Endothelial cell of umbilical vein (primary cell): ENCODE results near the gene JDP2. TPM values are rescaled to one million over a fixed set of nuclear protein-coding genes. Genes with fewer than 3 reads are reported as not detected.

Experiments used
- BruUV-seq: library from RNA; stranded (reverse); fragments of 400-500 nt; replicated peaks from 2 replicates; lab custom pipeline; 2021; lab: Mats Ljungman, UMichigan
- CTCF ChIA-PET: fragments of 300-600, 350-600 bp; sonication (Branson Sonifier 250); formaldehyde crosslinking; loops from one replicate; lab custom pipeline; 2021; ENCODE audit warnings: antibody characterized with exemption, inconsistent platforms; lab: Charles Lee
- POLR2A ChIA-PET: fragments of 300-600, 350-600 bp; sonication (Branson Sonifier 250); formaldehyde crosslinking; loops from one replicate; lab custom pipeline; 2021; ENCODE audit warnings: antibody characterized with exemption, inconsistent platforms; lab: Charles Lee
- DNase-seq: peaks from one replicate; pipeline ENCODE4 v3.0.0-alpha.2; 2011; ENCODE audit warnings: low read depth, low spot score
- FAIRE-seq: peaks from 2 replicates; lab custom pipeline; 2011; peaks lifted over from hg19 to GRCh38; lab: Jason Lieb, UNC
- H2AFZ ChIP-seq: 2 replicates; pipeline ENCODE4 v1.6.0; 2012; ENCODE audit warnings: low read depth, low read length, control low read depth, inconsistent platforms
- H3K27ac ChIP-seq: 2 replicates; pipeline ENCODE4 v1.5.1; 2011; ENCODE audit warnings: low read depth, mild to moderate bottlenecking, control low read depth, low read length, moderate library complexity; ENCODE audit not compliant: insufficient read depth
- H3K27me3 ChIP-seq, 2 experiments: 2 replicates each; pipeline versions ENCODE4 v1.6.0 to v1.6.1; 2011; ENCODE audit warnings: low read length in 2 of 2, mixed read lengths in 1 of 2; ENCODE audit not compliant: control insufficient read depth in 2 of 2, insufficient read depth in 2 of 2
- H3K36me3 ChIP-seq, 2 experiments: 2 replicates in 1 of 2; 3 replicates in 1 of 2; pipeline ENCODE4 v1.5.1; 2011; ENCODE audit warnings: low read length in 2 of 2, mild to moderate bottlenecking in 1 of 2, moderate library complexity in 1 of 2; ENCODE audit not compliant: control insufficient read depth in 2 of 2, insufficient read depth in 2 of 2; ENCODE audit errors: extremely low read depth in 1 of 2
- H3K4me1 ChIP-seq: 3 replicates; pipeline ENCODE4 v1.5.1; 2011; ENCODE audit warnings: mild to moderate bottlenecking, low read length; ENCODE audit not compliant: control insufficient read depth, insufficient read depth; ENCODE audit errors: extremely low read depth
- H3K4me2 ChIP-seq: 2 replicates; pipeline ENCODE4 v1.6.1; 2011; ENCODE audit warnings: low read length, control low read depth, mixed read lengths; ENCODE audit not compliant: insufficient read depth
- H3K4me3 ChIP-seq, 3 experiments: fragments of 200-600 bp in 1 of 3; sonication (generic), shearing (Covaris generic) in 1 of 3; replicated peaks in 1 of 3; 2 replicates each; pipeline ENCODE4 v1.5.1; 2011 to 2016; ENCODE audit warnings: control low read depth in 3 of 3, low read length in 3 of 3, mild to moderate bottlenecking in 2 of 3, inconsistent platforms in 1 of 3, low read depth in 1 of 3, moderate library complexity in 1 of 3; ENCODE audit not compliant: insufficient read depth in 1 of 3
- H3K79me2 ChIP-seq: 2 replicates; pipeline ENCODE4 v1.6.0; 2012; ENCODE audit warnings: low read length, inconsistent platforms; ENCODE audit not compliant: control insufficient read depth, insufficient read depth
- H3K9ac ChIP-seq: replicated peaks from 2 replicates; pipeline ENCODE3; 2011; ENCODE audit warnings: low read length, control low read depth; ENCODE audit not compliant: insufficient read depth; ENCODE audit errors: extremely low read depth
- H3K9me1 ChIP-seq: replicated peaks from 3 replicates; pipeline ENCODE4 v1.6.0; 2011; ENCODE audit warnings: mild to moderate bottlenecking, low read length; ENCODE audit not compliant: control insufficient read depth, insufficient read depth; ENCODE audit errors: extremely low read depth
- H3K9me3 ChIP-seq: replicated peaks from 2 replicates; pipeline ENCODE4 v1.5.1; 2012; ENCODE audit warnings: low read length, inconsistent platforms; ENCODE audit not compliant: control insufficient read depth, insufficient read depth
- H4K20me1 ChIP-seq: replicated peaks from 2 replicates; pipeline ENCODE3; 2011; ENCODE audit warnings: mild to moderate bottlenecking, low read length; ENCODE audit not compliant: control insufficient read depth, insufficient read depth; ENCODE audit errors: extremely low read depth
- EZH2 ChIP-seq: IDR thresholded peaks from 2 replicates; pipeline ENCODE4 v1.6.1; 2012; ENCODE audit warnings: borderline replicate concordance, low read depth, mild to moderate bottlenecking, moderate library complexity, low read length, inconsistent platforms; ENCODE audit not compliant: severe bottlenecking
- FOS ChIP-seq: IDR thresholded peaks from 2 replicates; pipeline ENCODE4 v1.6.1; 2011; ENCODE audit warnings: mild to moderate bottlenecking, low read length, moderate library complexity, borderline replicate concordance; ENCODE audit not compliant: insufficient read depth
- POLR2A ChIP-seq: IDR thresholded peaks from 2 replicates; pipeline ENCODE4 v1.6.1; 2012; ENCODE audit warnings: low read depth, mild to moderate bottlenecking, control low read depth, low read length
- dilution Hi-C: fragments of 300-500 bp; cut with MboI; formaldehyde crosslinking; loops from one replicate; pipeline ENCODE4 v1.15.0; 2019; ENCODE audit warnings: low sequenced_read_pairs; ENCODE audit not compliant: extremely low pct_ligation_motif_present
- intact Hi-C: fragments of 100-400 bp; cut with micrococcal nuclease; formaldehyde crosslinking; loops from one replicate; pipeline ENCODE4 v1.10.0; 2022
- polyA plus RNA-seq, 4 experiments: library from polyadenylated mRNA; depleted of rRNA in 3 of 4; stranded (reverse) in 3 of 4; unstranded in 1 of 4; fragments of >200 nt; gene quantifications; 2 replicates each; pipeline versions ENCODE4 v1.2.1 to v1.2.3, GENCODE V29; 2011 to 2012; ENCODE audit warnings: missing spikeins in 1 of 4
- total RNA-seq: library from RNA; stranded (reverse); gene quantifications from 2 replicates; pipeline ENCODE4 v1.2.3, GENCODE V29; 2021
- TF ChIP-seq, protein P1 (sequence below), 2 donors: IDR thresholded peaks; 1 replicate in 1 of 2; 2 replicates in 1 of 2; pipeline ENCODE4 v1.5.1; 2011; ENCODE audit warnings: low read length in 2 of 2, mild to moderate bottlenecking in 2 of 2, moderate library complexity in 2 of 2, control low read depth in 1 of 2, inconsistent platforms in 1 of 2, low read depth in 1 of 2; ENCODE audit not compliant: insufficient read depth in 1 of 2; ENCODE audit errors: extremely low read depth in 1 of 2
- TF ChIP-seq, protein P2 (sequence below): IDR thresholded peaks from 2 replicates; pipeline ENCODE4 v1.6.1; 2011; ENCODE audit not compliant: insufficient read depth, insufficient read length

JDP2 gene
- total and polyA plus RNA-seq, 2 donors (not counting 3 experiments of a cell fraction or from before 2014, with no cell fraction given), result 3.2 to 10.6 TPM

- H3K27me3 ChIP-seq, result no peaks in the 10 kb centered on the region
- intact Hi-C loops, result loop anchor here (5.0 kb wide), 1 partner anchor 125 kb away; no protein-coding TSS in a partner anchor
- H3K4me1 ChIP-seq, result peaks cover 25% of the 10 kb centered on the region
- dilution Hi-C loops, result no loop called here
- peak within 1 kb of the TSS; percentile 82 for H3K27ac ChIP-seq
- POLR2A ChIA-PET, result interaction anchor here (0.5 kb wide), 1 partner anchor 635 kb away, joined by 3 read pairs; no protein-coding TSS in a partner anchor
- TF ChIP-seq, protein P1, sequence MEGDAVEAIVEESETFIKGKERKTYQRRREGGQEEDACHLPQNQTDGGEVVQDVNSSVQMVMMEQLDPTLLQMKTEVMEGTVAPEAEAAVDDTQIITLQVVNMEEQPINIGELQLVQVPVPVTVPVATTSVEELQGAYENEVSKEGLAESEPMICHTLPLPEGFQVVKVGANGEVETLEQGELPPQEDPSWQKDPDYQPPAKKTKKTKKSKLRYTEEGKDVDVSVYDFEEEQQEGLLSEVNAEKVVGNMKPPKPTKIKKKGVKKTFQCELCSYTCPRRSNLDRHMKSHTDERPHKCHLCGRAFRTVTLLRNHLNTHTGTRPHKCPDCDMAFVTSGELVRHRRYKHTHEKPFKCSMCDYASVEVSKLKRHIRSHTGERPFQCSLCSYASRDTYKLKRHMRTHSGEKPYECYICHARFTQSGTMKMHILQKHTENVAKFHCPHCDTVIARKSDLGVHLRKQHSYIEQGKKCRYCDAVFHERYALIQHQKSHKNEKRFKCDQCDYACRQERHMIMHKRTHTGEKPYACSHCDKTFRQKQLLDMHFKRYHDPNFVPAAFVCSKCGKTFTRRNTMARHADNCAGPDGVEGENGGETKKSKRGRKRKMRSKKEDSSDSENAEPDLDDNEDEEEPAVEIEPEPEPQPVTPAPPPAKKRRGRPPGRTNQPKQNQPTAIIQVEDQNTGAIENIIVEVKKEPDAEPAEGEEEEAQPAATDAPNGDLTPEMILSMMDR (IDR thresholded peaks at IDR 0.05; ENCODE audit: extremely low read depth in 1 of 2, insufficient read depth in 1 of 2, low read depth in 1 of 2, low read length in 2 of 2), result no peak
- no peak for TF ChIP-seq EZH2
- TF ChIP-seq POLR2A, result no peak
- TF ChIP-seq, protein P2, sequence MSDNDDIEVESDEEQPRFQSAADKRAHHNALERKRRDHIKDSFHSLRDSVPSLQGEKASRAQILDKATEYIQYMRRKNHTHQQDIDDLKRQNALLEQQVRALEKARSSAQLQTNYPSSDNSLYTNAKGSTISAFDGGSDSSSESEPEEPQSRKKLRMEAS, result no peak
- TF ChIP-seq FOS, result no peak
- no peaks in the 10 kb centered on the region for H3K36me3 ChIP-seq
- no TSS peak for BruUV-seq
- CTCF ChIA-PET, result interaction anchor here (1.1 to 7.6 kb wide), 4 partner anchors 13 to 39 kb away, joined by 3 to 89 read pairs (median 8); no protein-coding TSS in a partner anchor
- peak; percentile 24 for FAIRE-seq
- H3K9ac ChIP-seq, result no peak within 1 kb of the TSS
- no peaks in the 10 kb centered on the region for H4K20me1 ChIP-seq
- no peaks in the 10 kb centered on the region for H3K79me2 ChIP-seq
- peak within 1 kb of the TSS; percentile 83 for H3K4me2 ChIP-seq
- no peak within 1 kb of the TSS for H3K4me3 ChIP-seq
- no peaks in the 10 kb centered on the region for H3K9me3 ChIP-seq
- no peak for DNase-seq
- H2AFZ ChIP-seq, result no peak within 1 kb of the TSS
- no peaks in the 10 kb centered on the region for H3K9me1 ChIP-seq
Measured at GRCh38 chr14:75522224-75522982, 94.6 kb downstream of the JDP2 start, which contains the start of gene BATF. Gene BATF (plus strand): TSS chr14:75522469. CDS start chr14:75522683, 214 bp downstream.
